ENCODE data around the gene ANKMY1. TPM values are rescaled to one million over a fixed set of nuclear protein-coding genes. Genes with fewer than 3 reads are reported as not detected.

The ANKMY1 gene
- total RNA-seq, 1 donor from 2014 or later: 20.6 TPM

DNA sequence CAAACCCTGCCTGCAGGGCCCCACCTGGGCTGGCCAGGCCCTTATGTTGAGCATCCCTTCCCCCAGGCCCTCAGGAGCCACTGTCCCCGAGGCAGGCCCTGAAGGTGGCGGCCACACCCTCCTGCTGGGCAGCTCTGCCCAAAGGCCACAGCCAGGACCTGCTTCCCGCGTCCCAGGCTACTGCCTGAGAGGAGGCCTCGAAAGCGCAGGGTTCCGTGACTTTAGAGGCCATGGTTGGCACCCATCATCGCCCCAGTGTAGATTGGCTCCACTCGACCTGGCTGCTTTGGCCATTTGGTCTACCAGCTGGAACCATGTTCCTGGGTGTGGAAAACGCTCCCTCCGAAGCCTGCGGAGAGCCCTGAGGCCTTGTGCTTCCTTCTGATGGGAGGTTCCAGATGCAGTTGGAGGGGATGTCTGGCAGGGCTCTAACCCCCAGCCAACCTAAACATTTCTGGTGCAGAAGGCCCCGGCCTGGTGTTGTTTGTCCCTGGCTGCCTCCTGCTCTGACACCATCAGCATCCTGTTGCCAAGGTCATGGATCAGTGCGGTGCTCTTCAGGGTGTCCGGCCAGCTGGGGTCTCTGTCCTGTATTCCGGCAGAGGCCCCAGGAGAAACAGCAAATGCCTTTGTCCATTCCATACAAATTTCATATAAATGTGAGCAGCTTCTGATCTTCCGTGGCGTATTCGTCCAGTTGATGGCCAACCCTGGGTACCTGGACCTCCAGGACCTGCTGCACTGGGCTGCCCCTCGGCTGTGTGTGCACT is 43.5 kb upstream of the ANKMY1 start:
- Histone ChIP-seq H3K4me3 (no peak overlapping the region), H3K27me3 (no peaks in the 10 kb centered on the region), H3K9me3 (no peaks in the 10 kb centered on the region), H3K27ac (no peak overlapping the region), H3K4me1 (no peaks in the 10 kb centered on the region), H3K36me3 (peaks cover 0 to 3% of the 10 kb centered on the region in 2 donors)
- no peak for TF ChIP-seq POLR2A (IDR thresholded peaks at IDR 0.05)
- no peak for TF ChIP-seq CTCF (IDR thresholded peaks at IDR 0.05)
- intact Hi-C loops (cut with DNase I): no loop called here
- no peak for DNase-seq (ENCODE audit: extremely low spot score in 2 of 2)

- intact Hi-C loops (cut with DNase I): no loop called here
- no peak overlapping the region for H3K27ac ChIP-seq
- H3K4me1 ChIP-seq: no peaks in the 10 kb centered on the region
- H3K9me3 ChIP-seq: no peaks in the 10 kb centered on the region
- H3K36me3 ChIP-seq: peaks cover 0 to 3% of the 10 kb centered on the region in 2 donors
- H3K27me3 ChIP-seq: no peaks in the 10 kb centered on the region
- TF ChIP-seq POLR2A (IDR thresholded peaks at IDR 0.05) (no peak), CTCF (IDR thresholded peaks at IDR 0.05) (no peak), POLR2AphosphoS5 (IDR thresholded peaks at IDR 0.05; ENCODE audit: insufficient read depth in 1 of 2, low read depth in 1 of 2) (no peak)
- no peak overlapping the region for H3K4me3 ChIP-seq
- no peak for DNase-seq (ENCODE audit: extremely low spot score in 2 of 2)
These were observed 42.7 kb upstream of the ANKMY1 start for GRCh38 chr2:240600451-240600961.

DNA sequence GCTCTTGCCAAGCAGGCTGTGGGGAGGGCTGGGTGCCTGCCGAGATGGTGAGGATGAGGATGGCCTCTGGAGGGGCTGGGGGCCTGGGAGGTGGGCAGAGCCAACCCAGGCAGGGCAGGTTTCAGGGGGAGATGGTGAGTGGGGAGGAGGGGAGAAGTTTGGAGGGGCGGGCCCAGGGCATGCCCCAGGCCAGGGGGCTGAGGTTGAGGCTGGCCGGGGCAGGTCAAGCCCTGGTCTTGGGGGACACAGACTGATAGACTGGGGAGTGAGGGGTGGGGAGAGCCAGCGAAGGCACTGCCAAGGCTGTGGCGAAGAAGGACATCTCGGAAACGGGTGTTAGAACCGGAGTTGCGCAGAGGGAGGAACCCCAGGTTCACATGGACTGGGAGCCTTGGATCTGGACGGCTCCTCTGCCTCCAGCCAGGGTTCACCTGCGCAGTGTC is 41.4 kb upstream of the ANKMY1 start:
- intact Hi-C loops (cut with DNase I): no loop called here
- no peak overlapping the region for H3K4me3 ChIP-seq
- no peaks in the 10 kb centered on the region for H3K27me3 ChIP-seq
- no peak for TF ChIP-seq CTCF (IDR thresholded peaks at IDR 0.05)
- no peak for TF ChIP-seq POLR2AphosphoS5 (IDR thresholded peaks at IDR 0.05; ENCODE audit: insufficient read depth in 1 of 2, low read depth in 1 of 2)
- TF ChIP-seq POLR2A (IDR thresholded peaks at IDR 0.05): no peak
- no peak for DNase-seq (ENCODE audit: extremely low spot score in 2 of 2)
- H3K9me3 ChIP-seq: no peaks in the 10 kb centered on the region
- H3K36me3 ChIP-seq: peaks cover 0 to 3% of the 10 kb centered on the region in 2 donors
- no peak overlapping the region for H3K27ac ChIP-seq
- no peaks in the 10 kb centered on the region for H3K4me1 ChIP-seq

- no peak for DNase-seq (ENCODE audit: extremely low spot score in 2 of 2)
- TF ChIP-seq POLR2A (IDR thresholded peaks at IDR 0.05) (no peak), POLR2AphosphoS5 (IDR thresholded peaks at IDR 0.05; ENCODE audit: insufficient read depth in 1 of 2, low read depth in 1 of 2) (no peak), CTCF (IDR thresholded peaks at IDR 0.05) (no peak)
- H3K4me1 ChIP-seq: no peaks in the 10 kb centered on the region
- H3K27me3 ChIP-seq: no peaks in the 10 kb centered on the region
- H3K9me3 ChIP-seq: no peaks in the 10 kb centered on the region
- H3K27ac ChIP-seq: no peak overlapping the region
- H3K4me3 ChIP-seq: no peak overlapping the region
- intact Hi-C loops (cut with DNase I): no loop called here
- H3K36me3 ChIP-seq: peaks cover 0 to 3% of the 10 kb centered on the region in 2 donors
These were observed 40.6 kb upstream of the ANKMY1 start for GRCh38 chr2:240598311-240598911.

Data from vagina (tissue), 2 donors.